GM19468 (cell line): ENCODE results near the gene ORMDL3.
"Not testable (repeated sequence)": the region's sequence is repeated elsewhere in the genome, so short reads cannot be mapped to it uniquely, and the experiment has no call there.

ENCODE experiments used
- ATAC-seq: cut with Tn5 transposase; IDR thresholded peaks from one replicate; pipeline ENCODE4 v1.9.1; 2021; ENCODE audit warnings: mild to moderate bottlenecking, moderate library complexity, moderate number of reproducible peaks; ENCODE audit not compliant: unreplicated experiment; ENCODE audit errors: extremely low read depth

Gene ORMDL3

GRCh38 chr17:39951924-39952679 is 24.7 kb upstream of the ORMDL3 start:
- ATAC-seq: no peak

GRCh38 chr17:39950871-39951348 is 23.5 kb upstream of the ORMDL3 start:
- ATAC-seq: no peak

GRCh38 chr17:39949028-39949427 is 21.6 kb upstream of the ORMDL3 start:
- no peak for ATAC-seq

GRCh38 chr17:39948489-39948828 is 21.1 kb upstream of the ORMDL3 start:
- not testable (repeated sequence) for ATAC-seq

- ATAC-seq: no peak
These were observed 19.3 kb upstream of the ORMDL3 start for GRCh38 chr17:39946551-39947330.

- no peak for ATAC-seq
These were observed 17.0 kb upstream of the ORMDL3 start for GRCh38 chr17:39944393-39944711.

GRCh38 chr17:39943702-39944392 is 16.4 kb upstream of the ORMDL3 start:
- no peak for ATAC-seq

- no peak for ATAC-seq
These were observed 12.4 kb upstream of the ORMDL3 start for GRCh38 chr17:39939588-39940419.

- ATAC-seq: no peak
These were observed 11.7 kb upstream of the ORMDL3 start for GRCh38 chr17:39939106-39939505.

GRCh38 chr17:39938140-39938869 is 10.9 kb upstream of the ORMDL3 start:
- no peak for ATAC-seq

- no peak for ATAC-seq
These were observed 10.0 kb upstream of the ORMDL3 start for GRCh38 chr17:39937447-39937846.

GRCh38 chr17:39935909-39936308 is 8.5 kb upstream of the ORMDL3 start:
- no peak for ATAC-seq

- no peak for ATAC-seq
These were observed 6.9 kb upstream of the ORMDL3 start for GRCh38 chr17:39934324-39934723.

GRCh38 chr17:39933912-39934311 is 6.5 kb upstream of the ORMDL3 start:
- ATAC-seq: no peak

- no peak for ATAC-seq
These were observed 2.4 kb upstream of the ORMDL3 start for GRCh38 chr17:39929646-39930407.

GRCh38 chr17:39928858-39929645 is 1.7 kb upstream of the ORMDL3 start:
- ATAC-seq: no peak

- no peak for ATAC-seq
These were observed 792 bp upstream of the ORMDL3 start for GRCh38 chr17:39927929-39928857.
